CD8-positive, alpha-beta memory T cell (primary cell): Measurements from ENCODE around the gene RBBP9. TPM values are rescaled to one million over a fixed set of nuclear protein-coding genes. Genes with fewer than 3 reads are reported as not detected.
"Not testable (repeated sequence)": the region's sequence is repeated elsewhere in the genome, so short reads cannot be mapped to it uniquely, and the experiment has no call there.

ENCODE experiments used
- CTCF ChIA-PET: fragments of 350-600 bp; sonication (Branson Sonifier 250); formaldehyde crosslinking; loops from one replicate; lab custom pipeline; 2021; ENCODE audit warnings: antibody characterized with exemption; lab: Charles Lee
- POLR2A ChIA-PET: fragments of 350-600 bp; sonication (Branson Sonifier 250); formaldehyde crosslinking; loops from one replicate; lab custom pipeline; 2021; ENCODE audit warnings: antibody characterized with exemption; lab: Charles Lee
- DNase-seq, 5 donors: peaks; one replicate each; pipeline versions ENCODE4 v3.0.0 to v3.0.0-alpha.2; 2020 to 2022; ENCODE audit warnings: mixed read lengths in 1 of 5
- H3K27ac ChIP-seq: one replicate; pipeline ENCODE4 v1.7.0; 2013; ENCODE audit warnings: low read depth, mild to moderate bottlenecking, low read length, moderate library complexity
- H3K27me3 ChIP-seq: 2 replicates; pipeline ENCODE4 v1.7.0; 2013; ENCODE audit warnings: low read length, mild to moderate bottlenecking; ENCODE audit not compliant: insufficient read depth, poor library complexity, severe bottlenecking
- H3K36me3 ChIP-seq: 2 replicates; pipeline ENCODE4 v1.7.0; 2013; ENCODE audit warnings: mild to moderate bottlenecking, low read length, moderate library complexity; ENCODE audit not compliant: insufficient read depth
- H3K4me1 ChIP-seq: 2 replicates; pipeline ENCODE4 v1.7.0; 2013; ENCODE audit warnings: mild to moderate bottlenecking, low read length, moderate library complexity; ENCODE audit not compliant: insufficient read depth
- H3K4me3 ChIP-seq: 2 replicates; pipeline ENCODE4 v1.7.0; 2013; ENCODE audit warnings: mild to moderate bottlenecking, low read length
- H3K9me3 ChIP-seq: 2 replicates; pipeline ENCODE4 v1.7.0; 2013; ENCODE audit warnings: mild to moderate bottlenecking, low read length
- H3K27ac Mint-ChIP-seq, 8 donors: one replicate each; pipeline ENCODE4 v1.8.0; 2020 to 2021; ENCODE audit warnings: mixed read lengths in 8 of 8, mild to moderate bottlenecking in 6 of 8, inconsistent platforms in 3 of 8, moderate library complexity in 3 of 8
- H3K27me3 Mint-ChIP-seq, 2 donors: one replicate each; pipeline ENCODE4 v1.8.0; 2020 to 2021; ENCODE audit warnings: mixed read lengths in 2 of 2, mild to moderate bottlenecking in 1 of 2, moderate library complexity in 1 of 2
- H3K36me3 Mint-ChIP-seq, 3 donors: one replicate each; pipeline ENCODE4 v1.8.0; 2020 to 2021; ENCODE audit warnings: mixed read lengths in 3 of 3, inconsistent platforms in 1 of 3, mild to moderate bottlenecking in 1 of 3
- H3K4me1 Mint-ChIP-seq, 3 donors: one replicate each; pipeline ENCODE4 v1.8.0; 2020 to 2021; ENCODE audit warnings: mixed read lengths in 3 of 3, inconsistent platforms in 1 of 3, mild to moderate bottlenecking in 1 of 3
- H3K4me3 Mint-ChIP-seq, 7 donors: one replicate each; pipeline ENCODE4 v1.8.0; 2020 to 2021; ENCODE audit warnings: mixed read lengths in 7 of 7, mild to moderate bottlenecking in 6 of 7, moderate library complexity in 4 of 7, inconsistent platforms in 2 of 7
- H3K9me3 Mint-ChIP-seq, 5 donors: one replicate each; pipeline ENCODE4 v1.8.0; 2020 to 2022; ENCODE audit warnings: mixed read lengths in 5 of 5, mild to moderate bottlenecking in 3 of 5, moderate library complexity in 2 of 5, inconsistent platforms in 1 of 5
- polyA plus RNA-seq: library from polyadenylated mRNA; unstranded; fragments of 300-500 nt; fragmentation: Illumina TruSeq; gene quantifications from one replicate; pipeline ENCODE4 v1.2.3, GENCODE V29; 2021
- total RNA-seq, 2 experiments: library from RNA; stranded (reverse); gene quantifications; one replicate each; pipeline ENCODE4 v1.2.3, GENCODE V29; 2021

The RBBP9 gene
- total and polyA plus RNA-seq, 3 experiments from 2014 or later = 7.9 to 20.4 (median 18.1) TPM

- H3K4me1 ChIP-seq = no peaks in the 10 kb centered on the region
- no peak overlapping the region for H3K4me3 ChIP-seq
- Mint-ChIP-seq H3K27ac (no peak overlapping the region), H3K36me3 (peaks cover 23 to 91% (median 34%) of the 10 kb centered on the region in 3 donors), H3K27me3 (no peaks in the 10 kb centered on the region), H3K9me3 (no peaks in the 10 kb centered on the region), H3K4me1 (no peaks in the 10 kb centered on the region), H3K4me3 (no peak overlapping the region)
- no peaks in the 10 kb centered on the region for H3K9me3 ChIP-seq
- ChIA-PET POLR2A (no interaction called here), CTCF (interaction anchor here (0.6 kb wide), 1 partner anchor 45 kb away, joined by 3 read pairs; no protein-coding TSS in a partner anchor)
- DNase-seq = no peak
- H3K36me3 ChIP-seq = peaks cover 52% of the 10 kb centered on the region
- H3K27me3 ChIP-seq = no peaks in the 10 kb centered on the region
- no peak overlapping the region for H3K27ac ChIP-seq
These were observed 35.6 kb upstream of the RBBP9 start for GRCh38 chr20:18532626-18533025.

GRCh38 chr20:18529041-18529440 is 32.0 kb upstream of the RBBP9 start:
- Mint-ChIP-seq H3K9me3 (no peaks in the 10 kb centered on the region), H3K4me3 (no peak overlapping the region), H3K27me3 (no peaks in the 10 kb centered on the region), H3K27ac (peak overlapping the region in 1 of 8 donors; percentile 4), H3K36me3 (peaks cover 18 to 91% (median 38%) of the 10 kb centered on the region in 3 donors), H3K4me1 (no peaks in the 10 kb centered on the region)
- H3K36me3 ChIP-seq = peaks cover 55% of the 10 kb centered on the region
- H3K27me3 ChIP-seq = no peaks in the 10 kb centered on the region
- H3K9me3 ChIP-seq = no peaks in the 10 kb centered on the region
- H3K4me1 ChIP-seq = no peaks in the 10 kb centered on the region
- no peak overlapping the region for H3K4me3 ChIP-seq
- ChIA-PET POLR2A (no interaction called here), CTCF (no interaction called here)
- no peak for DNase-seq
- no peak overlapping the region for H3K27ac ChIP-seq

- H3K27me3 ChIP-seq = no peaks in the 10 kb centered on the region
- H3K9me3 Mint-ChIP-seq = no peaks in the 10 kb centered on the region
- CTCF ChIA-PET = no interaction called here
- H3K4me3 Mint-ChIP-seq = no peak overlapping the region
- no peaks in the 10 kb centered on the region for H3K27me3 Mint-ChIP-seq
- no peak overlapping the region for H3K27ac ChIP-seq
- no peak for DNase-seq
- H3K4me1 ChIP-seq = no peaks in the 10 kb centered on the region
- H3K4me3 ChIP-seq = no peak overlapping the region
- H3K9me3 ChIP-seq = no peaks in the 10 kb centered on the region
- POLR2A ChIA-PET = no interaction called here
- H3K27ac Mint-ChIP-seq = peak overlapping the region in 1 of 8 donors; percentile 10
- peaks cover 44% of the 10 kb centered on the region for H3K36me3 ChIP-seq
- peaks cover 18 to 84% (median 40%) of the 10 kb centered on the region in 3 donors for H3K36me3 Mint-ChIP-seq
- H3K4me1 Mint-ChIP-seq = peaks cover 0 to 2% (median 0%) of the 10 kb centered on the region in 3 donors
These were observed 30.8 kb upstream of the RBBP9 start for GRCh38 chr20:18527836-18528235.

GRCh38 chr20:18527339-18527738 is 30.3 kb upstream of the RBBP9 start:
- H3K36me3 Mint-ChIP-seq = peaks cover 15 to 79% (median 36%) of the 10 kb centered on the region in 3 donors
- H3K4me3 Mint-ChIP-seq = no peak overlapping the region
- H3K27ac ChIP-seq = no peak overlapping the region
- ChIA-PET POLR2A (no interaction called here), CTCF (no interaction called here)
- DNase-seq = no peak
- peak overlapping the region in 3 of 8 donors; percentile 9 to 13 (median 10) for H3K27ac Mint-ChIP-seq
- peaks cover 0 to 2% (median 0%) of the 10 kb centered on the region in 3 donors for H3K4me1 Mint-ChIP-seq
- H3K4me1 ChIP-seq = no peaks in the 10 kb centered on the region
- no peaks in the 10 kb centered on the region for H3K9me3 ChIP-seq
- no peaks in the 10 kb centered on the region for H3K27me3 Mint-ChIP-seq
- no peak overlapping the region for H3K4me3 ChIP-seq
- peaks cover 43% of the 10 kb centered on the region for H3K36me3 ChIP-seq
- H3K9me3 Mint-ChIP-seq = no peaks in the 10 kb centered on the region
- H3K27me3 ChIP-seq = no peaks in the 10 kb centered on the region

GRCh38 chr20:18526761-18527160 is 29.7 kb upstream of the RBBP9 start:
- H3K27ac ChIP-seq, H3K4me1 Mint-ChIP-seq, H3K4me1 ChIP-seq, H3K27me3 Mint-ChIP-seq, DNase-seq, H3K27ac Mint-ChIP-seq, H3K27me3 ChIP-seq, H3K4me3 Mint-ChIP-seq, H3K9me3 Mint-ChIP-seq, POLR2A ChIA-PET, CTCF ChIA-PET, H3K9me3 ChIP-seq, H3K4me3 ChIP-seq: not testable (repeated sequence)
- H3K36me3 Mint-ChIP-seq = peaks cover 10 to 73% (median 31%) of the 10 kb centered on the region in 3 donors
- H3K36me3 ChIP-seq = peaks cover 43% of the 10 kb centered on the region

- POLR2A ChIA-PET = interaction anchor here (1.0 kb wide), 1 partner anchor 17 kb away, joined by 3 read pairs; the partner anchor contains the start of gene SEC23B
- Mint-ChIP-seq H3K36me3 (peaks cover 4 to 57% (median 24%) of the 10 kb centered on the region in 3 donors), H3K4me1 (peaks cover 0 to 2% (median 0%) of the 10 kb centered on the region in 3 donors), H3K4me3 (peak overlapping the region in 1 of 7 donors; percentile 23), H3K9me3 (no peaks in the 10 kb centered on the region), H3K27ac (peak overlapping the region in 2 of 8 donors; percentile 22 to 54), H3K27me3 (no peaks in the 10 kb centered on the region)
- no peak for DNase-seq
- CTCF ChIA-PET = no interaction called here
- no peaks in the 10 kb centered on the region for H3K27me3 ChIP-seq
- H3K36me3 ChIP-seq = peaks cover 34% of the 10 kb centered on the region
- H3K27ac ChIP-seq = no peak overlapping the region
- H3K4me1 ChIP-seq = no peaks in the 10 kb centered on the region
- H3K9me3 ChIP-seq = no peaks in the 10 kb centered on the region
- H3K4me3 ChIP-seq = no peak overlapping the region
These were observed 27.6 kb upstream of the RBBP9 start for GRCh38 chr20:18524646-18525045.

GRCh38 chr20:18523066-18523465 is 26.0 kb upstream of the RBBP9 start:
- Mint-ChIP-seq H3K36me3 (peaks cover 4 to 41% (median 18%) of the 10 kb centered on the region in 3 donors), H3K4me3 (no peak overlapping the region), H3K27me3 (no peaks in the 10 kb centered on the region), H3K4me1 (peaks cover 0 to 2% (median 0%) of the 10 kb centered on the region in 3 donors), H3K9me3 (no peaks in the 10 kb centered on the region), H3K27ac (peak overlapping the region in 1 of 8 donors; percentile 17)
- ChIA-PET CTCF (interaction anchor here (1.1 kb wide), 1 partner anchor 986 kb away, joined by 3 read pairs; no protein-coding TSS in a partner anchor), POLR2A (no interaction called here)
- no peaks in the 10 kb centered on the region for H3K9me3 ChIP-seq
- DNase-seq = no peak
- H3K4me1 ChIP-seq = no peaks in the 10 kb centered on the region
- no peaks in the 10 kb centered on the region for H3K27me3 ChIP-seq
- peaks cover 24% of the 10 kb centered on the region for H3K36me3 ChIP-seq
- H3K4me3 ChIP-seq = no peak overlapping the region
- H3K27ac ChIP-seq = no peak overlapping the region

GRCh38 chr20:18522066-18522465 is 25.0 kb upstream of the RBBP9 start:
- H3K9me3 Mint-ChIP-seq, H3K4me3 ChIP-seq, DNase-seq, H3K4me1 Mint-ChIP-seq, H3K27me3 ChIP-seq, H3K9me3 ChIP-seq, H3K4me1 ChIP-seq, H3K27ac ChIP-seq, H3K4me3 Mint-ChIP-seq, CTCF ChIA-PET, H3K27me3 Mint-ChIP-seq, POLR2A ChIA-PET: not testable (repeated sequence)
- peaks cover 0 to 31% (median 15%) of the 10 kb centered on the region in 3 donors for H3K36me3 Mint-ChIP-seq
- peak overlapping the region in 1 of 8 donors; percentile 80 for H3K27ac Mint-ChIP-seq
- peaks cover 15% of the 10 kb centered on the region for H3K36me3 ChIP-seq
